Activated CD4-positive, alpha-beta memory T cell treated with anti-CD3 and anti-CD28 coated beads for 36 hours (primary cell): ENCODE results near the gene SELENON. TPM values are rescaled to one million over a fixed set of nuclear protein-coding genes. Genes with fewer than 3 reads are reported as not detected.

Experiments used
- CTCF ChIA-PET: fragments of 350-600 bp; sonication (Branson Sonifier 250); formaldehyde crosslinking; loops from one replicate; lab custom pipeline; 2021; ENCODE audit warnings: antibody characterized with exemption, inconsistent platforms; lab: Charles Lee
- POLR2A ChIA-PET: fragments of 350-600 bp; sonication (Branson Sonifier 250); formaldehyde crosslinking; loops from one replicate; lab custom pipeline; 2021; ENCODE audit warnings: antibody characterized with exemption; lab: Charles Lee
- DNase-seq: peaks from one replicate; pipeline ENCODE4 v3.0.0-alpha.2; 2020
- H3K27ac Mint-ChIP-seq: one replicate; pipeline ENCODE4 v1.8.0; 2021; ENCODE audit warnings: mixed read lengths
- H3K27me3 Mint-ChIP-seq: one replicate; pipeline ENCODE4 v1.8.0; 2021; ENCODE audit warnings: mixed read lengths
- H3K36me3 Mint-ChIP-seq: one replicate; pipeline ENCODE4 v1.8.0; 2021; ENCODE audit warnings: mixed read lengths
- H3K4me1 Mint-ChIP-seq: one replicate; pipeline ENCODE4 v1.8.0; 2021; ENCODE audit warnings: low read depth, mixed read lengths
- H3K4me3 Mint-ChIP-seq: one replicate; pipeline ENCODE4 v1.8.0; 2021; ENCODE audit warnings: mild to moderate bottlenecking, mixed read lengths
- H3K9me3 Mint-ChIP-seq: one replicate; pipeline ENCODE4 v1.8.0; 2021; ENCODE audit warnings: mixed read lengths
- intact Hi-C: fragments of 100-400 bp; cut with micrococcal nuclease; formaldehyde crosslinking; loops from one replicate; pipeline ENCODE4 v1.15.1; 2023
- total RNA-seq, 2 experiments: library from RNA; stranded (reverse); gene quantifications; one replicate each; pipeline ENCODE4 v1.2.3, GENCODE V29; 2021

The SELENON gene
- total RNA-seq, 2 experiments from 2014 or later, result 26.8 to 26.9 TPM

GRCh38 chr1:25785333-25786067, 14.5 kb upstream of the SELENON start:
- CTCF ChIA-PET, result no interaction called here
- H3K9me3 Mint-ChIP-seq, result no peaks in the 10 kb centered on the region
- POLR2A ChIA-PET, result interaction anchor here (0.7 kb wide), 1 partner anchor 213 kb away, joined by 3 read pairs; no protein-coding TSS in a partner anchor

GRCh38 chr1:25786887-25787759, 12.9 kb upstream of the SELENON start:
- CTCF ChIA-PET, result interaction anchor here (0.6 to 1.0 kb wide), 2 partner anchors 11 to 111 kb away, joined by 3 read pairs; no protein-coding TSS in a partner anchor

More at GRCh38 chr1:25785333-25786067, 14.5 kb upstream of the SELENON start:
- intact Hi-C loops, result no loop called here
- H3K36me3 Mint-ChIP-seq, result no peaks in the 10 kb centered on the region
- no peak overlapping the region for H3K4me3 Mint-ChIP-seq
- no peak overlapping the region for H3K27ac Mint-ChIP-seq
- H3K4me1 Mint-ChIP-seq, result no peaks in the 10 kb centered on the region
- H3K27me3 Mint-ChIP-seq, result no peaks in the 10 kb centered on the region
- DNase-seq, result no peak

DNA sequence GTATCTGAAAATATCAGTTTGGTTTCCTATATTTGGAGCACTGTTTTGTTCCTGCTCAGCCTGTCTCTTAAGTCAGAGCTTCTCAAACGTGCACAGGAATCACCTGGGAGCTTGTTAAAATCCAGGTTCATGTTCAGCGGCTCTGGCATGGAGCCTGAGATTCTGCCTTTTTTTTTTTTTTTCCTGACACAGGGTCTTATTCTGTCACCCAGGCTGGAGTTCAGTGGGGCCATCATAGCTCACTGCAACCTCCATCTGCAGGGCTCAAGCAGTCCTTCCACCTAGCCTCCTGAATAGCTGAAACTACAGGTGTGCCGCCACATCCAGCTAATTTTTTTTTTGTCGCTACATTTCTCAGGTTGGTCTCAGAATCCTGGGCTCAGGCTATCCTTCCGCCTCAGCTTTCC, 12.2 kb upstream of the SELENON start:
- H3K4me3 Mint-ChIP-seq, result no peak overlapping the region
- no peak overlapping the region for H3K27ac Mint-ChIP-seq
- no peaks in the 10 kb centered on the region for H3K27me3 Mint-ChIP-seq
- no peaks in the 10 kb centered on the region for H3K4me1 Mint-ChIP-seq
- no peaks in the 10 kb centered on the region for H3K9me3 Mint-ChIP-seq
- no peaks in the 10 kb centered on the region for H3K36me3 Mint-ChIP-seq
- intact Hi-C loops, result no loop called here
- POLR2A ChIA-PET, result interaction anchor here (0.6 kb wide), 1 partner anchor 299 kb away, joined by 3 read pairs; no protein-coding TSS in a partner anchor
- CTCF ChIA-PET, result interaction anchor here (0.6 to 1.3 kb wide), 3 partner anchors 11 to 169 kb away, joined by 3 read pairs; no protein-coding TSS in a partner anchor
- no peak for DNase-seq

More at GRCh38 chr1:25786887-25787759, 12.9 kb upstream of the SELENON start:
- POLR2A ChIA-PET, result interaction anchor here (0.6 kb wide), 1 partner anchor 299 kb away, joined by 3 read pairs; no protein-coding TSS in a partner anchor
- DNase-seq, result no peak
- Mint-ChIP-seq H3K27ac (no peak overlapping the region), H3K9me3 (no peaks in the 10 kb centered on the region), H3K27me3 (no peaks in the 10 kb centered on the region), H3K4me3 (no peak overlapping the region), H3K4me1 (no peaks in the 10 kb centered on the region), H3K36me3 (no peaks in the 10 kb centered on the region)
- intact Hi-C loops, result no loop called here

DNA sequence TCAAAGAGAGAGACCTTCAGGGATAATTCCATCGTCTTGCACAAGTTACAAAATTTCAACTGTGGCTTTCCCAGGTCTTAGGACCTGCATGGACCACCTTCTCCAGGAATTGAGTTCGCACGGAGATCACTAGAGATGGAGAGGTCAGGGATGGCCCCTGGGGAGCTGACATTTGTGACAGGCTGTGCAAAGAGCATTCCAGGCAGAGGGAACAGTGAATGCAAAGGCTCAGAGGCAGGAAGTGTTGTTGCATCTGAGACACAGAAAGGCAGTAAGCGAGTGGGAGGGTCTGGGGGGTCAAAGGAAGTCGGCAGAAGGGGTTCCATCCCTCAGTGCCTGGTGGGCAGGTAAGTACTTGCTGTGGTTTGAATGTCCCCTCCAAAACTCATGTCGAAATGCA, 9.5 kb upstream of the SELENON start:
- Mint-ChIP-seq H3K4me3 (no peak overlapping the region), H3K4me1 (peaks cover 3% of the 10 kb centered on the region)
- intact Hi-C loops, result no loop called here

DNA sequence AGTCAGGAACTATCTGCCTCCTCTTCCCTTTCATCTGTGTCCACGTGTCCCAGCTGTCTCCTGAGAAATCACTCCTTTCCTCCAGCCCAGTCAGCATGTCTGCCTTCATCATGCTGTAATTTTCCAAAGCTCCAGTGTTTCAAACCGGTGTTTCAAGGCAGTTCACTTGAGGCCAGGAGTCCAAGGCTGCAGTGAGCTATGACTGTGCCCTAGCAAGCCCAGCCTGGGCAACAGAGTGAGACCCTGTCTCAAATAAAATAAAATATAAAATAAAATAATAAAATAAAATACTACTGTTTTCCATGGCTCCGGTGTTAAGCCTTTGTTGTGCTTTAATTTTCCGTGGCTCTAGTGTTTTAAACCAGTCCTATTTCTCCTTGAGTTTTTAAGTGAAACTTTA, 7.9 kb upstream of the SELENON start:
- Mint-ChIP-seq H3K9me3 (no peaks in the 10 kb centered on the region), H3K36me3 (no peaks in the 10 kb centered on the region), H3K4me1 (peaks cover 17% of the 10 kb centered on the region), H3K27me3 (no peaks in the 10 kb centered on the region), H3K4me3 (no peak overlapping the region), H3K27ac (no peak overlapping the region)
- DNase-seq, result no peak
- intact Hi-C loops, result no loop called here
- ChIA-PET CTCF (interaction anchor here (1.2 kb wide), 1 partner anchor 18 kb away, joined by 4 read pairs; no protein-coding TSS in a partner anchor), POLR2A (interaction anchor here (1.7 kb wide), 1 partner anchor 116 kb away, joined by 4 read pairs; no protein-coding TSS in a partner anchor)

More for the DNA sequence above, 9.5 kb upstream of the SELENON start:
- Mint-ChIP-seq H3K27me3 (no peaks in the 10 kb centered on the region), H3K27ac (no peak overlapping the region), H3K9me3 (no peaks in the 10 kb centered on the region), H3K36me3 (no peaks in the 10 kb centered on the region)
- POLR2A ChIA-PET, result no interaction called here
- CTCF ChIA-PET, result no interaction called here
- no peak for DNase-seq

GRCh38 chr1:25793585-25794170, 6.3 kb upstream of the SELENON start:
- no peaks in the 10 kb centered on the region for H3K36me3 Mint-ChIP-seq
- no peak overlapping the region for H3K27ac Mint-ChIP-seq
- no peak for DNase-seq
- intact Hi-C loops, result no loop called here
- ChIA-PET CTCF (interaction anchor here (0.9 to 4.4 kb wide), 2 partner anchors 185 to 257 kb away, joined by 3 to 33 read pairs; no protein-coding TSS in a partner anchor), POLR2A (interaction anchor here (1.7 kb wide), 1 partner anchor 118 kb away, joined by 4 read pairs; no protein-coding TSS in a partner anchor)
- H3K4me1 Mint-ChIP-seq, result peaks cover 27% of the 10 kb centered on the region
- H3K27me3 Mint-ChIP-seq, result no peaks in the 10 kb centered on the region
- H3K9me3 Mint-ChIP-seq, result no peaks in the 10 kb centered on the region
- H3K4me3 Mint-ChIP-seq, result no peak overlapping the region

DNA sequence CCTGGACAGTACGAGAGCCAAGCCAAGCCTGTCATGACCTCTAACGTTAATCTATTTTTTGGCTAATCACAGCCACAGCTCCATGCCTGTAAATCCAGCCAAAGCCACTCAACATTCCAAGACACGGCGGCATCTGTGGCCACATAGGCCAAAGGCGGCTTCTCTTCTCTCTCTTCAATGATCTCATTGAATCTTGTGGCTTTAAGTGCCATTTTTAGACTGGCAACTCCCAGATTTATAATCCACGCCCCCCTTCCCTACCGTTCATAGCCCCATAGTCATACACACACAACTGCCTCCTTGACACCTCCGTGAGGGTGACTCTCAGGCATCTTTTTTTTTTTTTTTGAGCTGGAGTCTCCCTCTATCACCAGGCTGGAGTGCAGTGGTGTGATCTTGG, 5.7 kb upstream of the SELENON start:
- DNase-seq, result no peak
- intact Hi-C loops, result no loop called here
- H3K27me3 Mint-ChIP-seq, result no peaks in the 10 kb centered on the region
- H3K36me3 Mint-ChIP-seq, result no peaks in the 10 kb centered on the region
- no peaks in the 10 kb centered on the region for H3K9me3 Mint-ChIP-seq
- ChIA-PET CTCF (interaction anchor here (0.8 to 4.4 kb wide), 3 partner anchors 185 to 274 kb away, joined by 3 to 33 read pairs (median 3); no protein-coding TSS in a partner anchor), POLR2A (interaction anchor here (0.9 kb wide), 1 partner anchor 174 kb away, joined by 4 read pairs; no protein-coding TSS in a partner anchor)
- peaks cover 27% of the 10 kb centered on the region for H3K4me1 Mint-ChIP-seq
- no peak overlapping the region for H3K27ac Mint-ChIP-seq
- H3K4me3 Mint-ChIP-seq, result no peak overlapping the region

DNA sequence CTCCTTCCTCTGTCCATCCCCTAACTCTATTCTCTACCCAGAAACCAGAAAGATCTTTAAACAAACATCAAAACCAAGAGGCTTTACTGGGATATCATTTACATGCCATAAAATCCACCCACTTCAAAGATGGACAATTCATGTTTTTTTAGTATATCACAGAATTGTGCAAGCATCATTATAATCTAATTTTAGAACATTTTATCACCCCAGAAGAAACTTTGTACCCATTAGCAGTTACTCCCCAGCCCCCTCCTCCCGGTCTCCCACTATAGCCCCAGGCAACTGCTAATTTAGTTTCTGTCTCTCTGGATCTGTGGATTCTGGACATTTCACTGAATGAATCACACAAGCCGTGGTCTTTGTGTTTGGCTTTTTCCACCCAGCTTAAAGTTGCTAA, 4.8 kb upstream of the SELENON start:
- POLR2A ChIA-PET, result interaction anchor here (0.9 to 1.6 kb wide), 2 partner anchors 119 to 175 kb away, joined by 4 to 8 read pairs; no protein-coding TSS in a partner anchor
- no peaks in the 10 kb centered on the region for H3K27me3 Mint-ChIP-seq

DNA sequence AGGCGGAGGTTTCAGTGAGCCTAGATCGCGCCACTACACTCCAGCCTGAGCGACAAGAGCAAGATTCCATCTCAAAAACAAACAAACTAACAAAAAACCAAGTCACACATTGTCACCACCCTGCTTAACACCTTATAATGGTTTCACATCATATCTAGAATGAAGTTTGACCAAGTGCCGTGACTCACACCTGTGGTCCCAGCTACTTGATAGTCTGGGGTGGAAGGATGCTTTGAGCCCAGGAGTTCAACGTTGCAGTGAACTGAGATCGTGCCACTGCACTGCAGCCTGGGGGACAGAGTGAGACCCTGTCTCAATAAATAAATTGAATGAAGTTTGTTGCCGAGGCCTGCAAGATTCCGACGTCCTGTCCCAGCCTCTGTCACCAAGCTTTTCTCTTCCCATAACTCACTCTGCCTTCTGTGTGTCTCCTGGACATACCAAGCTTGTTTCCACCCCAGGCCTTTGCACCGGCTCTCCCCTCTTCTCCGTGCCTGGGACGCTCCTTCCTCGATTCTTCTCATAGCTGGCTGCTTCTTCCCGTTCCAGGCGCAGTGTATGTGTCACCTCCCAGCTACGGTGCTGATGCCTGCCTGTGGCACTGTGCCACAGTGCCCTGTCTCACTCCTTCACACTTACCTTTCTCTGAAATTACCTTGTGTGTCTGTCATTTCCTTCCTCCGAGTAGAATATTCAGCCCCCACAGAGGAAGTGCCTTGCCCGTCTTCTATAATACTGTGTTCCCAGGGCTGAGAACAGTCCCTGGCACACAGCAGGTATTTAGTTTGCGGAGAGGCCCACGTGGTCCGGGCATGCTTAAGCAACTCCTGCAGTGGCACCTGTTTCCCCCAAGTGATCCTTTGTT, 3.8 kb upstream of the SELENON start:
- DNase-seq, result peak; percentile 69
- no peaks in the 10 kb centered on the region for H3K36me3 Mint-ChIP-seq
- CTCF ChIA-PET, result interaction anchor here (0.6 to 4.4 kb wide), 10 partner anchors 14 to 291 kb away, joined by 3 to 33 read pairs (median 5); no protein-coding TSS in a partner anchor
- peak overlapping the region; percentile 42 for H3K4me3 Mint-ChIP-seq
- POLR2A ChIA-PET, result interaction anchor here (0.9 to 1.6 kb wide), 3 partner anchors 120 to 177 kb away, joined by 3 to 8 read pairs (median 3); no protein-coding TSS in a partner anchor
- peak overlapping the region; percentile 72 for H3K27ac Mint-ChIP-seq
- peaks cover 38% of the 10 kb centered on the region for H3K4me1 Mint-ChIP-seq
- H3K27me3 Mint-ChIP-seq, result no peaks in the 10 kb centered on the region
- H3K9me3 Mint-ChIP-seq, result no peaks in the 10 kb centered on the region
- intact Hi-C loops, result loop anchor here (1.0 to 5.0 kb wide), 5 partner anchors 21 to 234 kb away; no protein-coding TSS in a partner anchor

More for the DNA sequence above, 4.8 kb upstream of the SELENON start:
- CTCF ChIA-PET, result interaction anchor here (1.0 to 4.4 kb wide), 4 partner anchors 13 to 189 kb away, joined by 3 to 33 read pairs (median 9); no protein-coding TSS in a partner anchor
- peaks cover 31% of the 10 kb centered on the region for H3K4me1 Mint-ChIP-seq
- no peak overlapping the region for H3K27ac Mint-ChIP-seq
- H3K4me3 Mint-ChIP-seq, result no peak overlapping the region
- intact Hi-C loops, result loop anchor here (5.0 kb wide), 3 partner anchors 83 to 233 kb away; no protein-coding TSS in a partner anchor
- DNase-seq, result no peak
- H3K9me3 Mint-ChIP-seq, result no peaks in the 10 kb centered on the region
- H3K36me3 Mint-ChIP-seq, result no peaks in the 10 kb centered on the region

GRCh38 chr1:25796811-25797458, 3.1 kb upstream of the SELENON start:
- intact Hi-C loops, result loop anchor here (1.0 to 5.0 kb wide), 6 partner anchors 22 to 235 kb away; no protein-coding TSS in a partner anchor
- H3K4me3 Mint-ChIP-seq, result peak overlapping the region; percentile 42
- CTCF ChIA-PET, result interaction anchor here (1.0 to 4.4 kb wide), 8 partner anchors 22 to 276 kb away, joined by 3 to 33 read pairs (median 10); no protein-coding TSS in a partner anchor
- DNase-seq, result peak; percentile 91
- no peaks in the 10 kb centered on the region for H3K36me3 Mint-ChIP-seq
- peaks cover 40% of the 10 kb centered on the region for H3K4me1 Mint-ChIP-seq
- POLR2A ChIA-PET, result interaction anchor here (1.0 to 1.6 kb wide), 2 partner anchors 121 to 178 kb away, joined by 3 to 8 read pairs; no protein-coding TSS in a partner anchor
- no peaks in the 10 kb centered on the region for H3K27me3 Mint-ChIP-seq
- no peaks in the 10 kb centered on the region for H3K9me3 Mint-ChIP-seq
- H3K27ac Mint-ChIP-seq, result peak overlapping the region; percentile 72
